Amniotic stem cell (primary cell): ENCODE results near the gene KDM1A.

ENCODE experiments used
- DNase-seq: peaks from one replicate; lab custom pipeline; 2025; lab: John Stamatoyannopoulos, UW

The KDM1A gene

GRCh38 chr1:23069675-23070074, 50.4 kb downstream of the KDM1A start:
- DNase-seq: no peak

- no peak for DNase-seq
Observed at GRCh38 chr1:23074012-23074411, 54.7 kb downstream of the KDM1A start.

GRCh38 chr1:23079025-23079424, 59.8 kb downstream of the KDM1A start:
- DNase-seq: no peak

- DNase-seq: no peak
Observed at GRCh38 chr1:23080885-23081284, 61.6 kb downstream of the KDM1A start.

GRCh38 chr1:23081376-23081775, 62.1 kb downstream of the KDM1A start:
- DNase-seq: no peak

GRCh38 chr1:23083714-23084480, 64.6 kb downstream of the KDM1A start:
- DNase-seq: no peak

GRCh38 chr1:23084880-23085279, 65.6 kb downstream of the KDM1A start:
- no peak for DNase-seq

GRCh38 chr1:23085696-23086095, 66.4 kb downstream of the KDM1A start:
- no peak for DNase-seq

- DNase-seq: no peak
Observed at GRCh38 chr1:23088027-23088426, 68.8 kb downstream of the KDM1A start.

- DNase-seq: no peak
Observed at GRCh38 chr1:23090056-23090455, 70.8 kb downstream of the KDM1A start.

- no peak for DNase-seq
Observed at GRCh38 chr1:23091545-23091944, 72.3 kb downstream of the KDM1A start.

- DNase-seq: no peak
Observed at GRCh38 chr1:23092447-23092846, 73.2 kb downstream of the KDM1A start.

GRCh38 chr1:23097316-23097715, 78.0 kb downstream of the KDM1A start:
- no peak for DNase-seq

GRCh38 chr1:23098463-23099170, 79.3 kb downstream of the KDM1A start:
- peak; percentile 40 for DNase-seq

GRCh38 chr1:23099171-23099536, 79.9 kb downstream of the KDM1A start:
- no peak for DNase-seq

- no peak for DNase-seq
Observed at GRCh38 chr1:23100074-23100748, 80.9 kb downstream of the KDM1A start.

GRCh38 chr1:23101101-23101827, 82.0 kb downstream of the KDM1A start:
- no peak for DNase-seq

- DNase-seq: no peak
Observed at GRCh38 chr1:23101887-23102286, 82.6 kb downstream of the KDM1A start.

- DNase-seq: no peak
Observed at GRCh38 chr1:23102289-23102688, 83.0 kb downstream of the KDM1A start.

- DNase-seq: no peak
Observed at GRCh38 chr1:23103001-23103889, 84.0 kb downstream of the KDM1A start.

- DNase-seq: no peak
Observed at GRCh38 chr1:23108918-23109533, 89.8 kb downstream of the KDM1A start.
